ENCODE data around the gene SLC12A6.

DNA sequence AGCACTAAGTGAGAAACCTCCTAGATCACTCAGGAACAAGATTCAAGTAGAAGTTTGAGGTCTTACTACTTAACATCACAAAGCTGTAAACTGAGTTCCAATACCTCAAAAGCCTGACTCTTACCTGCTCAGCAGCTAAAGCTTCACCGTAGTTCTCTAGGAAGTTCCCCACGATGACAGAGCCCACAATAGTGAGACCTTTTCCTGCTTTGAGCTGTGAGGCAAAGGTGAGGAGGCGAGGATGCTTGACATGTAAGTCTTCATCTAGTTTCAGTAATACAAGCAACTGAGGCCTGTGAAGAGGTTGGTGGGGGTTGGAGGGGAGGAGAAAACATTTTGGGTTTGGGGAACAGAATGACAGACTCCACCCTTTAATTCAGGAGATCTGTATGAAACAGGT is 97.0 kb downstream of the SLC12A6 start:
- TF ChIP-seq ZNF776 (CRISPR knock-in tag; IDR thresholded peaks at IDR 0.05): no peak
- TF ChIP-seq CTCF (CRISPR knock-in tag; IDR thresholded peaks at IDR 0.05): no peak
- TF ChIP-seq, protein P1, sequence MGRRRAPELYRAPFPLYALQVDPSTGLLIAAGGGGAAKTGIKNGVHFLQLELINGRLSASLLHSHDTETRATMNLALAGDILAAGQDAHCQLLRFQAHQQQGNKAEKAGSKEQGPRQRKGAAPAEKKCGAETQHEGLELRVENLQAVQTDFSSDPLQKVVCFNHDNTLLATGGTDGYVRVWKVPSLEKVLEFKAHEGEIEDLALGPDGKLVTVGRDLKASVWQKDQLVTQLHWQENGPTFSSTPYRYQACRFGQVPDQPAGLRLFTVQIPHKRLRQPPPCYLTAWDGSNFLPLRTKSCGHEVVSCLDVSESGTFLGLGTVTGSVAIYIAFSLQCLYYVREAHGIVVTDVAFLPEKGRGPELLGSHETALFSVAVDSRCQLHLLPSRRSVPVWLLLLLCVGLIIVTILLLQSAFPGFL (CRISPR knock-in tag; IDR thresholded peaks at IDR 0.05): no peak
- no peak for TF ChIP-seq NFYB (CRISPR knock-in tag; IDR thresholded peaks at IDR 0.05)
- TF ChIP-seq NFE2 (CRISPR knock-in tag; IDR thresholded peaks at IDR 0.05): no peak
- TF ChIP-seq, protein P2, sequence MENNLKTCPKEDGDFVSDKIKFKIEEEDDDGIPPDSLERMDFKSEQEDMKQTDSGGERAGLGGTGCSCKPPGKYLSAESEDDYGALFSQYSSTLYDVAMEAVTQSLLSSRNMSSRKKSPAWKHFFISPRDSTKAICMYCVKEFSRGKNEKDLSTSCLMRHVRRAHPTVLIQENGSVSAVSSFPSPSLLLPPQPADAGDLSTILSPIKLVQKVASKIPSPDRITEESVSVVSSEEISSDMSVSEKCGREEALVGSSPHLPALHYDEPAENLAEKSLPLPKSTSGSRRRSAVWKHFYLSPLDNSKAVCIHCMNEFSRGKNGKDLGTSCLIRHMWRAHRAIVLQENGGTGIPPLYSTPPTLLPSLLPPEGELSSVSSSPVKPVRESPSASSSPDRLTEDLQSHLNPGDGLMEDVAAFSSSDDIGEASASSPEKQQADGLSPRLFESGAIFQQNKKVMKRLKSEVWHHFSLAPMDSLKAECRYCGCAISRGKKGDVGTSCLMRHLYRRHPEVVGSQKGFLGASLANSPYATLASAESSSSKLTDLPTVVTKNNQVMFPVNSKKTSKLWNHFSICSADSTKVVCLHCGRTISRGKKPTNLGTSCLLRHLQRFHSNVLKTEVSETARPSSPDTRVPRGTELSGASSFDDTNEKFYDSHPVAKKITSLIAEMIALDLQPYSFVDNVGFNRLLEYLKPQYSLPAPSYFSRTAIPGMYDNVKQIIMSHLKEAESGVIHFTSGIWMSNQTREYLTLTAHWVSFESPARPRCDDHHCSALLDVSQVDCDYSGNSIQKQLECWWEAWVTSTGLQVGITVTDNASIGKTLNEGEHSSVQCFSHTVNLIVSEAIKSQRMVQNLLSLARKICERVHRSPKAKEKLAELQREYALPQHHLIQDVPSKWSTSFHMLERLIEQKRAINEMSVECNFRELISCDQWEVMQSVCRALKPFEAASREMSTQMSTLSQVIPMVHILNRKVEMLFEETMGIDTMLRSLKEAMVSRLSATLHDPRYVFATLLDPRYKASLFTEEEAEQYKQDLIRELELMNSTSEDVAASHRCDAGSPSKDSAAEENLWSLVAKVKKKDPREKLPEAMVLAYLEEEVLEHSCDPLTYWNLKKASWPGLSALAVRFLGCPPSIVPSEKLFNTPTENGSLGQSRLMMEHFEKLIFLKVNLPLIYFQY (CRISPR knock-in tag; IDR thresholded peaks at IDR 0.05; ENCODE audit: borderline replicate concordance): no peak
- TF ChIP-seq SMYD3 (CRISPR knock-in tag; IDR thresholded peaks at IDR 0.05): no peak
- no peak for TF ChIP-seq ZNF740 (CRISPR knock-in tag; IDR thresholded peaks at IDR 0.05)

Data from HepG2 (cell line).